ENCODE results near the gene HNRNPU.

HNRNPU gene

GRCh38 chr1:244834543-244835275, 29.6 kb downstream of the HNRNPU start (continued):
- peak; percentile 91 for TF ChIP-seq ZBTB11 (tag by site-specific recombination; conservative IDR thresholded peaks at IDR 0.05; ENCODE audit: low read depth)
- no peak for TF ChIP-seq ZNF132 (tag by site-specific recombination; IDR thresholded peaks at IDR 0.05; ENCODE audit: borderline replicate concordance)
- peak; percentile 47 for TF ChIP-seq ZNF513 (tag by site-specific recombination; IDR thresholded peaks at IDR 0.05)
- no peak for TF ChIP-seq PRDM2 (tag by site-specific recombination; IDR thresholded peaks at IDR 0.05; ENCODE audit: borderline replicate concordance)
- peak; percentile 87 for TF ChIP-seq KLF10 (tag by site-specific recombination; IDR thresholded peaks at IDR 0.05)
- TF ChIP-seq, protein P1, sequence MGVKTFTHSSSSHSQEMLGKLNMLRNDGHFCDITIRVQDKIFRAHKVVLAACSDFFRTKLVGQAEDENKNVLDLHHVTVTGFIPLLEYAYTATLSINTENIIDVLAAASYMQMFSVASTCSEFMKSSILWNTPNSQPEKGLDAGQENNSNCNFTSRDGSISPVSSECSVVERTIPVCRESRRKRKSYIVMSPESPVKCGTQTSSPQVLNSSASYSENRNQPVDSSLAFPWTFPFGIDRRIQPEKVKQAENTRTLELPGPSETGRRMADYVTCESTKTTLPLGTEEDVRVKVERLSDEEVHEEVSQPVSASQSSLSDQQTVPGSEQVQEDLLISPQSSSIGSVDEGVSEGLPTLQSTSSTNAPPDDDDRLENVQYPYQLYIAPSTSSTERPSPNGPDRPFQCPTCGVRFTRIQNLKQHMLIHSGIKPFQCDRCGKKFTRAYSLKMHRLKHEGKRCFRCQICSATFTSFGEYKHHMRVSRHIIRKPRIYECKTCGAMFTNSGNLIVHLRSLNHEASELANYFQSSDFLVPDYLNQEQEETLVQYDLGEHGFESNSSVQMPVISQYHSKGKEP (tag by site-specific recombination; IDR thresholded peaks at IDR 0.05), result peak; percentile 63; the same call in 1 of the 2 replicates
- no peak for TF ChIP-seq ZNF704 (tag by site-specific recombination; IDR thresholded peaks at IDR 0.05)
- TF ChIP-seq, protein P2, sequence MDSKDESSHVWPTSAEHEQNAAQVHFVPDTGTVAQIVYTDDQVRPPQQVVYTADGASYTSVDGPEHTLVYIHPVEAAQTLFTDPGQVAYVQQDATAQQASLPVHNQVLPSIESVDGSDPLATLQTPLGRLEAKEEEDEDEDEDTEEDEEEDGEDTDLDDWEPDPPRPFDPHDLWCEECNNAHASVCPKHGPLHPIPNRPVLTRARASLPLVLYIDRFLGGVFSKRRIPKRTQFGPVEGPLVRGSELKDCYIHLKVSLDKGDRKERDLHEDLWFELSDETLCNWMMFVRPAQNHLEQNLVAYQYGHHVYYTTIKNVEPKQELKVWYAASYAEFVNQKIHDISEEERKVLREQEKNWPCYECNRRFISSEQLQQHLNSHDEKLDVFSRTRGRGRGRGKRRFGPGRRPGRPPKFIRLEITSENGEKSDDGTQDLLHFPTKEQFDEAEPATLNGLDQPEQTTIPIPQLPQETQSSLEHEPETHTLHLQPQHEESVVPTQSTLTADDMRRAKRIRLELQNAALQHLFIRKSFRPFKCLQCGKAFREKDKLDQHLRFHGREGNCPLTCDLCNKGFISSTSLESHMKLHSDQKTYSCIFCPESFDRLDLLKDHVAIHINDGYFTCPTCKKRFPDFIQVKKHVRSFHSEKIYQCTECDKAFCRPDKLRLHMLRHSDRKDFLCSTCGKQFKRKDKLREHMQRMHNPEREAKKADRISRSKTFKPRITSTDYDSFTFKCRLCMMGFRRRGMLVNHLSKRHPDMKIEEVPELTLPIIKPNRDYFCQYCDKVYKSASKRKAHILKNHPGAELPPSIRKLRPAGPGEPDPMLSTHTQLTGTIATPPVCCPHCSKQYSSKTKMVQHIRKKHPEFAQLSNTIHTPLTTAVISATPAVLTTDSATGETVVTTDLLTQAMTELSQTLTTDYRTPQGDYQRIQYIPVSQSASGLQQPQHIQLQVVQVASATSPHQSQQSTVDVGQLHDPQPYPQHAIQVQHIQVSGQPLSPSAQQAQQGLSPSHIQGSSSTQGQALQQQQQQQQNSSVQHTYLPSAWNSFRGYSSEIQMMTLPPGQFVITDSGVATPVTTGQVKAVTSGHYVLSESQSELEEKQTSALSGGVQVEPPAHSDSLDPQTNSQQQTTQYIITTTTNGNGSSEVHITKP (tag by site-specific recombination; IDR thresholded peaks at IDR 0.05), result peak; percentile 68; the same call in 1 of the 2 replicates
- TF ChIP-seq ZNF488 (tag by site-specific recombination; IDR thresholded peaks at IDR 0.05), result no peak
- TF ChIP-seq ZNF530 (tag by site-specific recombination; IDR thresholded peaks at IDR 0.05; ENCODE audit: low read depth), result no peak
- no peak for TF ChIP-seq ZNF112 (tag by site-specific recombination; IDR thresholded peaks at IDR 0.05)
- no peak for TF ChIP-seq OSR2 (tag by site-specific recombination; IDR thresholded peaks at IDR 0.05)
- TF ChIP-seq ZNF654 (tag by site-specific recombination; IDR thresholded peaks at IDR 0.05; ENCODE audit: low read depth), result no peak
- TF ChIP-seq BCL6B (tag by site-specific recombination; IDR thresholded peaks at IDR 0.05), result no peak
